IMR-90 (cell line): ENCODE measurements around the gene TNRC6A. TPM values are rescaled to one million over a fixed set of nuclear protein-coding genes. Genes with fewer than 3 reads are reported as not detected.

ENCODE experiments used
- ATAC-seq: fragments of 200-7000 bp; cut with Tn5 transposase; 2 replicates; pipeline ENCODE4 v1.9.1; 2020; ENCODE audit warnings: low read depth, mild to moderate bottlenecking, moderate library complexity
- BruUV-seq: library from RNA; stranded (reverse); fragments of 400-500 nt; replicated peaks from 2 replicates; lab custom pipeline; 2021; lab: Mats Ljungman, UMichigan
- CTCF ChIA-PET: fragments of 300-600 bp; formaldehyde crosslinking; extraction: SDS; loops from one replicate; lab custom pipeline; 2021; ENCODE audit warnings: antibody characterized with exemption; lab: Yijun Ruan, JAX
- POLR2A ChIA-PET: fragments of 300-600 bp; sonication (Branson Sonifier 250); formaldehyde crosslinking; loops from one replicate; lab custom pipeline; 2022; ENCODE audit warnings: antibody characterized with exemption; ENCODE audit not compliant: unreplicated experiment; lab: Charles Lee
- DNase-seq: peaks from one replicate; pipeline ENCODE4 v3.0.0; 2013
- H2AFZ ChIP-seq: replicated peaks from 2 replicates; pipeline ENCODE3; 2013; ENCODE audit warnings: low read length, mild to moderate bottlenecking; ENCODE audit not compliant: poor library complexity
- H2AK5ac ChIP-seq: 2 replicates; pipeline ENCODE4 v1.6.1; 2013; ENCODE audit warnings: low read depth, low read length, inconsistent platforms
- H2AK9ac ChIP-seq: replicated peaks from 2 replicates; pipeline ENCODE3; 2013; ENCODE audit warnings: mild to moderate bottlenecking, low read depth, low read length, moderate library complexity; ENCODE audit not compliant: poor library complexity
- H2BK120ac ChIP-seq: 2 replicates; pipeline ENCODE4 v1.6.1; 2013; ENCODE audit warnings: low read depth, low read length, inconsistent platforms
- H2BK15ac ChIP-seq: 3 replicates; pipeline ENCODE4 v1.6.1; 2013; ENCODE audit warnings: low read depth, low read length, inconsistent platforms
- H2BK20ac ChIP-seq: 2 replicates; pipeline ENCODE4 v1.6.1; 2013; ENCODE audit warnings: low read depth, mild to moderate bottlenecking, inconsistent platforms, low read length, moderate library complexity
- H2BK5ac ChIP-seq: 2 replicates; pipeline ENCODE4 v1.6.1; 2013; ENCODE audit warnings: mild to moderate bottlenecking, low read depth, low read length, inconsistent platforms; ENCODE audit not compliant: poor library complexity, severe bottlenecking
- H3K14ac ChIP-seq: replicated peaks from 2 replicates; pipeline ENCODE4 v1.6.1; 2013; ENCODE audit warnings: low read depth, low read length, inconsistent platforms
- H3K18ac ChIP-seq: 2 replicates; pipeline ENCODE4 v1.6.1; 2013; ENCODE audit warnings: low read depth, low read length, control low read depth
- H3K23ac ChIP-seq: 2 replicates; pipeline ENCODE4 v1.6.1; 2013; ENCODE audit warnings: low read depth, low read length, inconsistent platforms
- H3K27ac ChIP-seq: 2 replicates; pipeline ENCODE4 v1.5.1; 2013; ENCODE audit warnings: mild to moderate bottlenecking, control low read depth, low read length; ENCODE audit not compliant: insufficient read depth
- H3K27me3 ChIP-seq: 2 replicates; pipeline ENCODE4 v1.6.1; 2013; ENCODE audit warnings: low read length; ENCODE audit not compliant: control insufficient read depth, insufficient read depth
- H3K36me3 ChIP-seq: 2 replicates; pipeline ENCODE4 v1.6.1; 2013; ENCODE audit warnings: low read length, mixed read lengths; ENCODE audit not compliant: control insufficient read depth, insufficient read depth
- H3K4ac ChIP-seq: 2 replicates; pipeline ENCODE4 v1.6.1; 2013; ENCODE audit warnings: low read depth, low read length, inconsistent platforms
- H3K4me1 ChIP-seq: 2 replicates; pipeline ENCODE4 v1.6.1; 2013; ENCODE audit warnings: low read length, mixed read lengths; ENCODE audit not compliant: control insufficient read depth, insufficient read depth
- H3K4me2 ChIP-seq: 2 replicates; pipeline ENCODE4 v1.6.1; 2013; ENCODE audit warnings: low read depth, mild to moderate bottlenecking, control low read depth, low read length, moderate library complexity
- H3K4me3 ChIP-seq: 2 replicates; pipeline ENCODE4 v1.5.1; 2013; ENCODE audit warnings: low read depth, mild to moderate bottlenecking, control low read depth, low read length, moderate library complexity; ENCODE audit not compliant: insufficient read depth
- H3K56ac ChIP-seq: 2 replicates; pipeline ENCODE4 v1.6.1; 2013; ENCODE audit warnings: low read length, inconsistent platforms; ENCODE audit not compliant: insufficient read depth; ENCODE audit errors: extremely low read depth
- H3K79me1 ChIP-seq, 2 experiments: 2 replicates each; pipeline ENCODE4 v1.6.1; 2013; ENCODE audit warnings: low read length in 2 of 2, inconsistent platforms in 1 of 2, low read depth in 1 of 2
- H3K9ac ChIP-seq: 2 replicates; pipeline ENCODE4 v1.6.1; 2013; ENCODE audit warnings: low read depth, low read length, control low read depth
- H3K9me1 ChIP-seq: 2 replicates; pipeline ENCODE4 v1.6.1; 2013; ENCODE audit warnings: low read length, inconsistent platforms; ENCODE audit not compliant: insufficient read depth
- H3K9me3 ChIP-seq: 2 replicates; pipeline ENCODE4 v1.6.1; 2013; ENCODE audit warnings: low read length; ENCODE audit not compliant: control insufficient read depth, insufficient read depth
- H4K20me1 ChIP-seq: 2 replicates; pipeline ENCODE4 v1.6.1; 2013; ENCODE audit warnings: low read length, inconsistent platforms; ENCODE audit not compliant: insufficient read depth
- H4K5ac ChIP-seq: 2 replicates; pipeline ENCODE4 v1.6.1; 2013; ENCODE audit warnings: mild to moderate bottlenecking, low read depth, low read length, control low read depth
- H4K8ac ChIP-seq, 2 experiments: 2 replicates each; pipeline ENCODE4 v1.6.1; 2013; ENCODE audit warnings: low read depth in 2 of 2, low read length in 2 of 2, control low read depth in 1 of 2, inconsistent platforms in 1 of 2
- H4K91ac ChIP-seq: 2 replicates; pipeline ENCODE4 v1.6.1; 2013; ENCODE audit warnings: low read depth, low read length, inconsistent platforms; ENCODE audit not compliant: insufficient read depth
- CHD1 ChIP-seq: IDR thresholded peaks from 2 replicates; pipeline ENCODE4 v1.6.1; 2012; ENCODE audit warnings: low read depth, low read length, improper control_type of control experiment
- FOS ChIP-seq: fragments of 150-350 bp; IDR thresholded peaks from 2 replicates; pipeline ENCODE4 v1.6.1; 2016; ENCODE audit warnings: low read depth, low read length
- MAFK ChIP-seq: IDR thresholded peaks from 2 replicates; pipeline ENCODE4 v1.6.1; 2012; ENCODE audit warnings: low read depth, low read length, improper control_type of control experiment
- MAZ ChIP-seq: IDR thresholded peaks from 2 replicates; pipeline ENCODE4 v1.6.1; 2012; ENCODE audit warnings: low read depth, mild to moderate bottlenecking, low read length, improper control_type of control experiment, moderate library complexity, borderline replicate concordance
- MXI1 ChIP-seq: IDR thresholded peaks from 2 replicates; pipeline ENCODE4 v1.6.1; 2012; ENCODE audit warnings: low read depth, mild to moderate bottlenecking, low read length, moderate library complexity, borderline replicate concordance
- NFE2L2 ChIP-seq: fragments of 150-350 bp; IDR thresholded peaks from 2 replicates; pipeline ENCODE4 v1.6.1; 2016; ENCODE audit warnings: low read depth, mild to moderate bottlenecking, low read length
- RAD21 ChIP-seq: IDR thresholded peaks from 2 replicates; pipeline ENCODE4 v1.6.1; 2012; ENCODE audit warnings: low read length, improper control_type of control experiment
- SMC3 ChIP-seq: fragments of 150-350 bp; IDR thresholded peaks from 2 replicates; pipeline ENCODE4 v1.6.1; 2016; ENCODE audit warnings: low read depth, mild to moderate bottlenecking, antibody characterized with exemption, low read length, moderate library complexity
- WGBS, 2 experiments: methylation state at CpG; one replicate each; pipeline versions ENCODE4 v1.1.5 to v1.1.7; 2013; ENCODE audit warnings: missing lambda C conversion rate in 2 of 2; ENCODE audit not compliant: insufficient read length in 1 of 2; ENCODE audit errors: extremely low coverage in 2 of 2; 5-methylcytosine and 5-hydroxymethylcytosine counted together
- dilution Hi-C: fragments of 300-500 bp; cut with HindIII; formaldehyde crosslinking; loops from one replicate; pipeline ENCODE4 v1.14.3; 2018; ENCODE audit warnings: low sequenced_read_pairs; ENCODE audit not compliant: unreplicated experiment
- in situ Hi-C: fragments of 300-500 bp; cut with MboI; formaldehyde crosslinking; loops from 3 replicates; pipeline ENCODE4 v1.14.3; 2019; ENCODE audit warnings: low sequenced_read_pairs, inconsistent platforms, mixed read lengths
- intact Hi-C: fragments of 100-400 bp; cut with micrococcal nuclease; formaldehyde crosslinking; loops from 2 replicates; pipeline ENCODE4 v1.10.0; 2022
- polyA plus RNA-seq, 3 experiments: library from polyadenylated mRNA; depleted of rRNA; stranded (reverse); fragments of >200 nt; gene quantifications; 2 replicates each; pipeline ENCODE4 v1.2.3, GENCODE V29; 2012; ENCODE audit warnings: low replicate concordance in 1 of 3
- total RNA-seq: library from RNA; depleted of rRNA; stranded (reverse); fragments of >200 nt; gene quantifications from 2 replicates; pipeline ENCODE4 v1.2.3, GENCODE V29; 2012
- TF ChIP-seq, protein P1 (sequence below): fragments of 150-350 bp; IDR thresholded peaks from 2 replicates; pipeline ENCODE4 v1.6.1; 2016; ENCODE audit warnings: low read depth, mild to moderate bottlenecking, low read length, moderate library complexity, borderline replicate concordance
- TF ChIP-seq, protein P2 (sequence below): fragments of 150-350 bp; IDR thresholded peaks from 2 replicates; pipeline ENCODE4 v1.6.1; 2017; ENCODE audit warnings: mild to moderate bottlenecking, antibody characterized with exemption, low read length, low read depth

TNRC6A gene
- total and polyA plus RNA-seq, 2 of the 4 experiments (the other 2 are of a cell fraction), result 32.4 to 42.3 TPM

DNA sequence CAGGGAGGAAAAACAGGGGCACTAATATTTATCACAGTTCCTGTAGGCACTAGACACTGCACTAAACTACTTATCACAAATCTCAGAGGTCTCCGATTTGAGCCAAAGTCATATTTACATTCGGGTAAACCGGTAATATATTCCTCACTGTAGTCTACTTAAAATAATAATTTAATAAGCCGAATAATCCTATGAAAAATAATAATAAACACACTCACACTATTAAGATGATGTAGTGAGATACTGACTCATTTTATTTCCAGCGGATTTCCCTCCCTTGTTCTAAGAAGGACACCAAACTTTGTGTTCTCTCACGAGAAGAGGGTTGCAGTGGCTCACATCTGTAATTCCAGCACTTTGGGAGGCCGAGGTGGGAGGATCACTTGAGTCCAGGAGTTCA, 36.6 kb upstream of the TNRC6A start:
- Histone ChIP-seq H2BK120ac (peak overlapping the region; percentile 13; the same call in 1 of the 2 replicates), H3K4me2 (no peak overlapping the region), H3K9me1 (no peaks in the 10 kb centered on the region), H3K56ac (no peak overlapping the region), H3K27me3 (no peaks in the 10 kb centered on the region), H3K79me1 (no peaks in the 10 kb centered on the region), H3K9ac (no peak overlapping the region), H2AK9ac (no peak overlapping the region), H3K36me3 (no peaks in the 10 kb centered on the region), H4K8ac (no peak overlapping the region), H2AFZ (no peak overlapping the region), H3K9me3 (no peaks in the 10 kb centered on the region; the same call in 1 of the 2 replicates), H2BK15ac (no peak overlapping the region), H2BK20ac (no peak overlapping the region), H2AK5ac (no peak overlapping the region), H3K23ac (no peak overlapping the region), H2BK5ac (no peak overlapping the region), H4K5ac (no peak overlapping the region), H4K20me1 (no peaks in the 10 kb centered on the region), H3K4me1 (no peaks in the 10 kb centered on the region), H3K14ac (no peak overlapping the region), H3K4ac (no peak overlapping the region), H3K4me3 (no peak overlapping the region), H3K27ac (no peak overlapping the region), H3K18ac (no peak overlapping the region), H4K91ac (no peak overlapping the region)
- ChIA-PET POLR2A (no interaction called here), CTCF (interaction anchor here (0.6 kb wide), 1 partner anchor 38 kb away, joined by 7 read pairs; no protein-coding TSS in a partner anchor)
- ATAC-seq (no peak), DNase-seq (no peak)
- BruUV-seq, result no TSS peak
- 100% methylated on average over 1 of the region's 7 CpGs; no CpG with 5 or more reads in 1 of the 2 experiments for WGBS, 2 experiments
- intact Hi-C loops (no loop called here), dilution Hi-C loops (no loop called here), in situ Hi-C loops (no loop called here)
- no peak for TF ChIP-seq SMC3
- no peak for TF ChIP-seq MAFK
- no peak for TF ChIP-seq FOS
- TF ChIP-seq, protein P1, sequence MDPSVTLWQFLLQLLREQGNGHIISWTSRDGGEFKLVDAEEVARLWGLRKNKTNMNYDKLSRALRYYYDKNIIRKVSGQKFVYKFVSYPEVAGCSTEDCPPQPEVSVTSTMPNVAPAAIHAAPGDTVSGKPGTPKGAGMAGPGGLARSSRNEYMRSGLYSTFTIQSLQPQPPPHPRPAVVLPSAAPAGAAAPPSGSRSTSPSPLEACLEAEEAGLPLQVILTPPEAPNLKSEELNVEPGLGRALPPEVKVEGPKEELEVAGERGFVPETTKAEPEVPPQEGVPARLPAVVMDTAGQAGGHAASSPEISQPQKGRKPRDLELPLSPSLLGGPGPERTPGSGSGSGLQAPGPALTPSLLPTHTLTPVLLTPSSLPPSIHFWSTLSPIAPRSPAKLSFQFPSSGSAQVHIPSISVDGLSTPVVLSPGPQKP, result no peak
- TF ChIP-seq MAZ, result no peak
- TF ChIP-seq MXI1, result no peak
- TF ChIP-seq NFE2L2, result no peak
- TF ChIP-seq, protein P2, sequence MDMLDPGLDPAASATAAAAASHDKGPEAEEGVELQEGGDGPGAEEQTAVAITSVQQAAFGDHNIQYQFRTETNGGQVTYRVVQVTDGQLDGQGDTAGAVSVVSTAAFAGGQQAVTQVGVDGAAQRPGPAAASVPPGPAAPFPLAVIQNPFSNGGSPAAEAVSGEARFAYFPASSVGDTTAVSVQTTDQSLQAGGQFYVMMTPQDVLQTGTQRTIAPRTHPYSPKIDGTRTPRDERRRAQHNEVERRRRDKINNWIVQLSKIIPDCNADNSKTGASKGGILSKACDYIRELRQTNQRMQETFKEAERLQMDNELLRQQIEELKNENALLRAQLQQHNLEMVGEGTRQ, result no peak
- no peak for TF ChIP-seq RAD21
- no peak for TF ChIP-seq CHD1
